Hepatocyte (in vitro differentiated cells): ENCODE data around the gene GASK1A.

Source experiments
- EZH2 ChIP-seq: fragments of 200-600 bp; sonication (generic); IDR thresholded peaks from 2 replicates; pipeline ENCODE4 v1.6.1; 2016; ENCODE audit warnings: antibody characterized with exemption, mild to moderate bottlenecking, borderline replicate concordance
- EZH2phosphoT487 ChIP-seq: fragments of 200-600 bp; sonication (generic); IDR thresholded peaks from one replicate; pipeline ENCODE4 v1.6.1; 2018; ENCODE audit warnings: antibody characterized with exemption, mild to moderate bottlenecking, low read depth, moderate library complexity; ENCODE audit not compliant: unreplicated experiment, severe bottlenecking
- TF ChIP-seq, protein P1 (sequence below): fragments of 200-600 bp; sonication (generic); IDR thresholded peaks from 2 replicates; pipeline ENCODE4 v1.5.1; 2016; ENCODE audit warnings: antibody characterized with exemption, mild to moderate bottlenecking; ENCODE audit not compliant: poor library complexity

DNA sequence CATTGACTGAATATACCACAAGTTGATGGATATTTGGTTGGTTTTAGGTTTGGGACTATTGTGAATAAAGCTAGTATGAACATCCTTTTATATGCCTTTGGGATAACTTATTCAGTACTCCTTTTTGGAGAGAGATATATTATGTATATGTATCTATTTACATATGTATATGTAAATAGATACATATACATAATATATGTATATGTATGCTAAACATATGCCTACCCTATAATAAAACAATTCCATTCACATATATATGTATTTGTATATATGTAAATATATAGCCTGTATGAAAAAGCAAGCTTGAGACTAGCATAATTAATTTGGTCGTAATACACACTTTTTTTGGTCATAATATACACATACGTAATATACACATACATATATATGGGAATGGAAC, 15.8 kb upstream of the GASK1A start:
- TF ChIP-seq, protein P1, sequence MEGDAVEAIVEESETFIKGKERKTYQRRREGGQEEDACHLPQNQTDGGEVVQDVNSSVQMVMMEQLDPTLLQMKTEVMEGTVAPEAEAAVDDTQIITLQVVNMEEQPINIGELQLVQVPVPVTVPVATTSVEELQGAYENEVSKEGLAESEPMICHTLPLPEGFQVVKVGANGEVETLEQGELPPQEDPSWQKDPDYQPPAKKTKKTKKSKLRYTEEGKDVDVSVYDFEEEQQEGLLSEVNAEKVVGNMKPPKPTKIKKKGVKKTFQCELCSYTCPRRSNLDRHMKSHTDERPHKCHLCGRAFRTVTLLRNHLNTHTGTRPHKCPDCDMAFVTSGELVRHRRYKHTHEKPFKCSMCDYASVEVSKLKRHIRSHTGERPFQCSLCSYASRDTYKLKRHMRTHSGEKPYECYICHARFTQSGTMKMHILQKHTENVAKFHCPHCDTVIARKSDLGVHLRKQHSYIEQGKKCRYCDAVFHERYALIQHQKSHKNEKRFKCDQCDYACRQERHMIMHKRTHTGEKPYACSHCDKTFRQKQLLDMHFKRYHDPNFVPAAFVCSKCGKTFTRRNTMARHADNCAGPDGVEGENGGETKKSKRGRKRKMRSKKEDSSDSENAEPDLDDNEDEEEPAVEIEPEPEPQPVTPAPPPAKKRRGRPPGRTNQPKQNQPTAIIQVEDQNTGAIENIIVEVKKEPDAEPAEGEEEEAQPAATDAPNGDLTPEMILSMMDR: no peak
- TF ChIP-seq EZH2 (no peak), EZH2phosphoT487 (no peak)
